SK-N-SH treated with all-trans-retinoic acid at 6 μM for 48 hours (cell line): ENCODE measurements around the gene DPP6.
"Not testable (repeated sequence)": the region's sequence is repeated elsewhere in the genome, so short reads cannot be mapped to it uniquely, and the experiment has no call there.

Experiments
- BACH2 ChIP-seq: fragments of 250-450 bp; sonication (Bioruptor Pico); IDR thresholded peaks from 2 replicates; pipeline ENCODE4 v1.9.0; 2021; ENCODE audit warnings: mild to moderate bottlenecking, borderline replicate concordance
- CSDC2 ChIP-seq: fragments of 250-450 bp; sonication (Bioruptor Pico); IDR thresholded peaks from 2 replicates; pipeline ENCODE4 v1.5.0; 2020; ENCODE audit warnings: mild to moderate bottlenecking, moderate library complexity
- ESRRG ChIP-seq: fragments of 250-450 bp; sonication (Bioruptor Pico); IDR thresholded peaks from 2 replicates; pipeline ENCODE4 v1.6.1; 2021; ENCODE audit warnings: mild to moderate bottlenecking
- GLIS3 ChIP-seq: fragments of 250-450 bp; sonication (Bioruptor Pico); IDR thresholded peaks from 2 replicates; pipeline ENCODE4 v1.5.0; 2020; ENCODE audit warnings: mild to moderate bottlenecking, moderate library complexity
- RARB ChIP-seq: fragments of 250-450 bp; sonication (Bioruptor Pico); IDR thresholded peaks from 2 replicates; pipeline ENCODE4 v1.8.0; 2021; ENCODE audit warnings: mild to moderate bottlenecking, moderate library complexity
- SNAI2 ChIP-seq: fragments of 250-450 bp; sonication (Bioruptor Pico); IDR thresholded peaks from 2 replicates; pipeline ENCODE4 v1.5.0; 2020; ENCODE audit warnings: mild to moderate bottlenecking, moderate library complexity
- TCF4 ChIP-seq: fragments of 250-450 bp; sonication (Bioruptor Pico); IDR thresholded peaks from 2 replicates; pipeline ENCODE4 v1.8.0; 2021; ENCODE audit warnings: mild to moderate bottlenecking, moderate library complexity, borderline replicate concordance
- TOX ChIP-seq: fragments of 250-450 bp; sonication (Bioruptor Pico); IDR thresholded peaks from 2 replicates; pipeline ENCODE4 v1.8.0; 2021; ENCODE audit warnings: mild to moderate bottlenecking, moderate library complexity, borderline replicate concordance
- ZC3H10 ChIP-seq: fragments of 250-450 bp; sonication (Bioruptor Pico); IDR thresholded peaks from 2 replicates; pipeline ENCODE4 v1.5.1; 2021; ENCODE audit warnings: mild to moderate bottlenecking, moderate library complexity
- ZFP3 ChIP-seq: fragments of 250-450 bp; sonication (Bioruptor Pico); IDR thresholded peaks from 2 replicates; pipeline ENCODE4 v1.5.0; 2020; ENCODE audit warnings: mild to moderate bottlenecking, moderate library complexity
- ZFP30 ChIP-seq: fragments of 450-650 bp; formaldehyde crosslinking; IDR thresholded peaks from 2 replicates; pipeline ENCODE4 v1.5.0; 2022; ENCODE audit warnings: mild to moderate bottlenecking, moderate library complexity
- ZNF70 ChIP-seq: fragments of 450-650 bp; formaldehyde crosslinking; IDR thresholded peaks from 2 replicates; pipeline ENCODE4 v1.5.0; 2020; ENCODE audit warnings: mild to moderate bottlenecking, moderate library complexity
- TF ChIP-seq, protein P1 (sequence below): fragments of 250-450 bp; sonication (Bioruptor Pico); IDR thresholded peaks from 2 replicates; pipeline ENCODE4 v1.5.0; 2020; ENCODE audit warnings: mild to moderate bottlenecking, moderate library complexity

DNA sequence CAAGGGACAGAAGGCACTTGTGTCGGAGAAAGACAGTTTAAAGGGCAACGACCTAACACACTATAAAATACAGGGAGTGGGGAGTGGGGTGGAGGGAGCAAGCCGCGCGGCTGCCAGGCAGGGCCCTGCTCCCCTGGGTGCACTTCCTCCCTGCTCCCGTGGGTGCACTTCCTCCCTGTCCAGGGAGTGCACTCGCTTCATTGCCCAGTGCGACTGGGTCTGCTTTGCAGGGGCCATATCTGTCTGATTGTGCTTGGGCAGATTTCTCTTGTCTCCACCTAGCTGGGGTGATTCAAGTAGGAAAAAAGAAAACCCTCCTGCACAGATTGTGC lies 94.5 kb downstream of the DPP6 start:
- TF ChIP-seq ZFP30 (CRISPR knock-in tag); GLIS3 (CRISPR knock-in tag); SNAI2 (CRISPR knock-in tag); RARB (CRISPR knock-in tag); BACH2 (CRISPR knock-in tag); ESRRG (CRISPR knock-in tag); TOX (CRISPR knock-in tag); ZC3H10 (CRISPR knock-in tag); TCF4 (CRISPR knock-in tag); CSDC2; ZNF70 (CRISPR knock-in tag); ZFP3 (CRISPR knock-in tag): not testable (repeated sequence)
- TF ChIP-seq, protein P1, sequence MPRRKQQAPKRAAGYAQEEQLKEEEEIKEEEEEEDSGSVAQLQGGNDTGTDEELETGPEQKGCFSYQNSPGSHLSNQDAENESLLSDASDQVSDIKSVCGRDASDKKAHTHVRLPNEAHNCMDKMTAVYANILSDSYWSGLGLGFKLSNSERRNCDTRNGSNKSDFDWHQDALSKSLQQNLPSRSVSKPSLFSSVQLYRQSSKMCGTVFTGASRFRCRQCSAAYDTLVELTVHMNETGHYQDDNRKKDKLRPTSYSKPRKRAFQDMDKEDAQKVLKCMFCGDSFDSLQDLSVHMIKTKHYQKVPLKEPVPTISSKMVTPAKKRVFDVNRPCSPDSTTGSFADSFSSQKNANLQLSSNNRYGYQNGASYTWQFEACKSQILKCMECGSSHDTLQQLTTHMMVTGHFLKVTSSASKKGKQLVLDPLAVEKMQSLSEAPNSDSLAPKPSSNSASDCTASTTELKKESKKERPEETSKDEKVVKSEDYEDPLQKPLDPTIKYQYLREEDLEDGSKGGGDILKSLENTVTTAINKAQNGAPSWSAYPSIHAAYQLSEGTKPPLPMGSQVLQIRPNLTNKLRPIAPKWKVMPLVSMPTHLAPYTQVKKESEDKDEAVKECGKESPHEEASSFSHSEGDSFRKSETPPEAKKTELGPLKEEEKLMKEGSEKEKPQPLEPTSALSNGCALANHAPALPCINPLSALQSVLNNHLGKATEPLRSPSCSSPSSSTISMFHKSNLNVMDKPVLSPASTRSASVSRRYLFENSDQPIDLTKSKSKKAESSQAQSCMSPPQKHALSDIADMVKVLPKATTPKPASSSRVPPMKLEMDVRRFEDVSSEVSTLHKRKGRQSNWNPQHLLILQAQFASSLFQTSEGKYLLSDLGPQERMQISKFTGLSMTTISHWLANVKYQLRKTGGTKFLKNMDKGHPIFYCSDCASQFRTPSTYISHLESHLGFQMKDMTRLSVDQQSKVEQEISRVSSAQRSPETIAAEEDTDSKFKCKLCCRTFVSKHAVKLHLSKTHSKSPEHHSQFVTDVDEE: not testable (repeated sequence)
